ENCODE results near the gene POLR1A.

The POLR1A gene

GRCh38 chr2:86094229-86094628 is 11.5 kb downstream of the POLR1A start:
- no peak for DNase-seq

- no peak for DNase-seq
These were observed 17.5 kb downstream of the POLR1A start for GRCh38 chr2:86087936-86088850.

- no peak for DNase-seq
These were observed 22.9 kb downstream of the POLR1A start for GRCh38 chr2:86082756-86083155.

- DNase-seq = no peak
These were observed 24.0 kb downstream of the POLR1A start for GRCh38 chr2:86081724-86082123.

GRCh38 chr2:86079981-86080911 is 25.4 kb downstream of the POLR1A start:
- peak; percentile 78 for DNase-seq

GRCh38 chr2:86078774-86079545 is 26.7 kb downstream of the POLR1A start:
- peak; percentile 46 for DNase-seq

- no peak for DNase-seq
These were observed 29.8 kb downstream of the POLR1A start for GRCh38 chr2:86075886-86076285.

GRCh38 chr2:86074811-86075210 is 30.9 kb downstream of the POLR1A start:
- DNase-seq = no peak

GRCh38 chr2:86074256-86074655 is 31.4 kb downstream of the POLR1A start:
- no peak for DNase-seq

- no peak for DNase-seq
These were observed 32.5 kb downstream of the POLR1A start for GRCh38 chr2:86073225-86073624.

- no peak for DNase-seq
These were observed 33.3 kb downstream of the POLR1A start for GRCh38 chr2:86072271-86072858.

- no peak for DNase-seq
These were observed 34.8 kb downstream of the POLR1A start for GRCh38 chr2:86070868-86071267.

- DNase-seq = no peak
These were observed 35.8 kb downstream of the POLR1A start for GRCh38 chr2:86069783-86070339.

GRCh38 chr2:86069091-86069685 is 36.5 kb downstream of the POLR1A start:
- no peak for DNase-seq

- no peak for DNase-seq
These were observed 37.0 kb downstream of the POLR1A start for GRCh38 chr2:86068648-86069047.

- DNase-seq = peak; percentile 62
These were observed 37.5 kb downstream of the POLR1A start for GRCh38 chr2:86068136-86068588.

- DNase-seq = no peak
These were observed 38.8 kb downstream of the POLR1A start for GRCh38 chr2:86066915-86067314.

GRCh38 chr2:86066007-86066578 is 39.6 kb downstream of the POLR1A start:
- no peak for DNase-seq

- DNase-seq = no peak
These were observed 40.2 kb downstream of the POLR1A start for GRCh38 chr2:86065512-86065911.

GRCh38 chr2:86064006-86064405 is 41.7 kb downstream of the POLR1A start:
- no peak for DNase-seq

- no peak for DNase-seq
These were observed 43.6 kb downstream of the POLR1A start for GRCh38 chr2:86062043-86062442.
